Measurements from ENCODE around the gene YWHAG.

- no peak for TF ChIP-seq CTCF (IDR thresholded peaks at IDR 0.05; ENCODE audit: low read length)
- TF ChIP-seq EZH2 (IDR thresholded peaks at IDR 0.05; ENCODE audit: borderline replicate concordance, low read length) = no peak
These were observed 15.4 kb downstream of the YWHAG start for GRCh38 chr7:76343294-76343930.
